Measurements from ENCODE around the gene DTNB. TPM values are rescaled to one million over a fixed set of nuclear protein-coding genes. Genes with fewer than 3 reads are reported as not detected.
A peak's percentile ranks its signal among the peaks of the same experiment; 100 is the strongest.

The DTNB gene
- total RNA-seq (4.1 and 5.4 TPM in 2 replicates), polyA plus RNA-seq (5.1 and 6.5 TPM in 2 replicates), polyA minus RNA-seq (ENCODE audit: low replicate concordance) (5.5 and 5.9 TPM in 2 replicates)
- 3.7 and 5.2 TPM in 2 replicates for polyA plus RNA-seq (2012)

- Histone ChIP-seq H3K27me3 (ENCODE audit: control insufficient read depth, insufficient read depth, low read length) (no peaks in the 10 kb centered on the region), H3K4me1 (ENCODE audit: control insufficient read depth, extremely low read depth, insufficient read depth, low read length) (peaks cover 3% of the 10 kb centered on the region), H3K9me3 (ENCODE audit: control insufficient read depth, insufficient read depth, low read depth, low read length) (no peaks in the 10 kb centered on the region), H2AFZ (ENCODE audit: low read length) (peak within 1 kb of the TSS; percentile 81), H4K20me1 (ENCODE audit: control insufficient read depth, extremely low read depth, insufficient read depth, low read length) (no peaks in the 10 kb centered on the region), H3K9ac (ENCODE audit: insufficient read depth, low read length) (peak within 1 kb of the TSS; percentile 55), H3K4me2 (ENCODE audit: extremely low read depth, insufficient read depth, low read length) (peak within 1 kb of the TSS; percentile 97), H3K36me3 (ENCODE audit: control insufficient read depth, insufficient read depth, low read length) (no peaks in the 10 kb centered on the region), H3K79me2 (ENCODE audit: control insufficient read depth, insufficient read depth, low read length) (no peaks in the 10 kb centered on the region), H3K27ac (ENCODE audit: insufficient read depth, low read length) (no peak within 1 kb of the TSS), H3K4me3 (replicated peaks in 1 of 4; ENCODE audit: control extremely low read depth in 1 of 4, insufficient read depth in 1 of 4, low read depth in 3 of 4, low read length in 4 of 4) (peak within 1 kb of the TSS; percentile 75 to 93 (median 78))
- DNase-seq (ENCODE audit: low read depth in 2 of 2), result peak; percentile 46 to 57
- TF ChIP-seq CTCF (conservative IDR thresholded peaks at IDR 0.05 in 1 of 2, IDR thresholded peaks at IDR 0.05 in 1 of 2; ENCODE audit: low read depth in 1 of 2, low read length in 2 of 2) (no peak), EZH2 (IDR thresholded peaks at IDR 0.05; ENCODE audit: low read length, missing control alignments) (no peak)
These were observed at the start of gene DTNB for GRCh38 chr2:25673300-25674076. TSS of gene DTNB (minus strand) at chr2:25673577. CDS start at chr2:25652660, 20,917 bp downstream.

GRCh38 chr2:25722224-25722623 is 48.8 kb upstream of the DTNB start:
- H4K20me1 ChIP-seq (ENCODE audit: control insufficient read depth, extremely low read depth, insufficient read depth, low read length), result no peaks in the 10 kb centered on the region
- peaks cover 4% of the 10 kb centered on the region for H3K27me3 ChIP-seq (ENCODE audit: control insufficient read depth, insufficient read depth, low read length)
- no peak for TF ChIP-seq CTCF (conservative IDR thresholded peaks at IDR 0.05 in 1 of 2, IDR thresholded peaks at IDR 0.05 in 1 of 2; ENCODE audit: low read depth in 1 of 2, low read length in 2 of 2)
- TF ChIP-seq EZH2 (IDR thresholded peaks at IDR 0.05; ENCODE audit: low read length, missing control alignments), result no peak
- no peak overlapping the region for H2AFZ ChIP-seq (ENCODE audit: low read length)
- no peaks in the 10 kb centered on the region for H3K79me2 ChIP-seq (ENCODE audit: control insufficient read depth, insufficient read depth, low read length)
- no peaks in the 10 kb centered on the region for H3K4me1 ChIP-seq (ENCODE audit: control insufficient read depth, extremely low read depth, insufficient read depth, low read length)
- H3K27ac ChIP-seq (ENCODE audit: insufficient read depth, low read length), result no peak overlapping the region
- no peak overlapping the region for H3K9ac ChIP-seq (ENCODE audit: insufficient read depth, low read length)
- H3K4me3 ChIP-seq (replicated peaks in 1 of 4; ENCODE audit: control extremely low read depth in 1 of 4, insufficient read depth in 1 of 4, low read depth in 3 of 4, low read length in 4 of 4), result no peak overlapping the region
- H3K9me3 ChIP-seq (ENCODE audit: control insufficient read depth, insufficient read depth, low read depth, low read length), result no peaks in the 10 kb centered on the region
- no peak overlapping the region for H3K4me2 ChIP-seq (ENCODE audit: extremely low read depth, insufficient read depth, low read length)
- DNase-seq (ENCODE audit: low read depth in 2 of 2), result no peak
- no peaks in the 10 kb centered on the region for H3K36me3 ChIP-seq (ENCODE audit: control insufficient read depth, insufficient read depth, low read length)

- Histone ChIP-seq H3K4me1 (ENCODE audit: control insufficient read depth, extremely low read depth, insufficient read depth, low read length) (no peaks in the 10 kb centered on the region), H2AFZ (ENCODE audit: low read length) (no peak overlapping the region), H3K4me3 (replicated peaks in 1 of 4; ENCODE audit: control extremely low read depth in 1 of 4, insufficient read depth in 1 of 4, low read depth in 3 of 4, low read length in 4 of 4) (no peak overlapping the region), H3K9ac (ENCODE audit: insufficient read depth, low read length) (no peak overlapping the region), H3K9me3 (ENCODE audit: control insufficient read depth, insufficient read depth, low read depth, low read length) (no peaks in the 10 kb centered on the region), H3K27me3 (ENCODE audit: control insufficient read depth, insufficient read depth, low read length) (peaks cover 7% of the 10 kb centered on the region), H3K4me2 (ENCODE audit: extremely low read depth, insufficient read depth, low read length) (no peak overlapping the region), H3K36me3 (ENCODE audit: control insufficient read depth, insufficient read depth, low read length) (no peaks in the 10 kb centered on the region), H3K27ac (ENCODE audit: insufficient read depth, low read length) (no peak overlapping the region), H3K79me2 (ENCODE audit: control insufficient read depth, insufficient read depth, low read length) (no peaks in the 10 kb centered on the region), H4K20me1 (ENCODE audit: control insufficient read depth, extremely low read depth, insufficient read depth, low read length) (no peaks in the 10 kb centered on the region)
- no peak for DNase-seq (ENCODE audit: low read depth in 2 of 2)
- TF ChIP-seq EZH2 (IDR thresholded peaks at IDR 0.05; ENCODE audit: low read length, missing control alignments) (no peak), CTCF (conservative IDR thresholded peaks at IDR 0.05 in 1 of 2, IDR thresholded peaks at IDR 0.05 in 1 of 2; ENCODE audit: low read depth in 1 of 2, low read length in 2 of 2) (no peak)
These were observed 47.2 kb upstream of the DTNB start for GRCh38 chr2:25720575-25720974.

All from fibroblast of lung (primary cell).